Measurements from ENCODE around the gene DQX1. TPM values are rescaled to one million over a fixed set of nuclear protein-coding genes. Genes with fewer than 3 reads are reported as not detected.

Gene DQX1
- total and polyA plus RNA-seq, 2 experiments from 2014 or later = 0.32 to 0.52 TPM

DNA sequence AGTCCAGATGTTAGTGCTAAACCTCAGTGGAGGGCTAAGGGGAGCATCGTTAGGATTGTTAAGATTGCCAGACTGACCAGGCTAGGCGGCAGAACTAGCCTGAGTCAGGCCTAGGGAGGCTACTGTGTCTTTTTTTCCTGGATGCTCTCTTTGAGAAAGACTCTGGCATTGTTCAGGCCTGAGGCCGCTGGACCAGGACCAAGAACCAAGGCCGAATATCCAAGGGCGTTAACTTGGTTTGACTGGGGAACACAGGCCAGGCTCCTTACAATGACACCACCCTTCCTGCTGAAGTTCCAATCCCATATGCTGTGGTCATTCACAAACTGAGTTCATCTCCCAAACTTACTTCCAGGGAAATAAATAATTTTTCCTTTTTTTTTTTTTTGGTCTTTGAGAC lies 14.3 kb upstream of the DQX1 start:
- Histone ChIP-seq H3K27ac (ENCODE audit: low read depth) (no peak overlapping the region), H3F3A (replicated peaks; ENCODE audit: low read depth) (no peaks in the 10 kb centered on the region), H3K36me3 (ENCODE audit: insufficient read depth) (no peaks in the 10 kb centered on the region), H4K20me1 (replicated peaks; ENCODE audit: insufficient read depth) (no peaks in the 10 kb centered on the region; the same call in 1 of the 2 replicates), H2AFZ (no peak overlapping the region), H3K27me3 (ENCODE audit: insufficient read depth) (peaks cover 6% of the 10 kb centered on the region; the same call in 1 of the 2 replicates), H3K4me2 (no peak overlapping the region), H3K4me3 (no peak overlapping the region), H3K9me2 (ENCODE audit: insufficient read depth) (no peaks in the 10 kb centered on the region), H3K4me1 (ENCODE audit: insufficient read depth) (no peaks in the 10 kb centered on the region), H3K79me2 (replicated peaks; ENCODE audit: insufficient read depth) (no peaks in the 10 kb centered on the region)
- no peaks in the 10 kb centered on the region for H3K36me3 Mint-ChIP-seq (ENCODE audit: low read depth)
- ATAC-seq (no peak), DNase-seq (ENCODE audit: low spot score) (no peak)
- no peaks in the 10 kb centered on the region; the same call in none of the 3 replicates for H3K4me1 Mint-ChIP-seq
- peaks cover 10% of the 10 kb centered on the region for H3K27me3 Mint-ChIP-seq (ENCODE audit: insufficient read depth, low read depth, poor library complexity)
- H3K9me3 Mint-ChIP-seq = no peaks in the 10 kb centered on the region
- TF ChIP-seq POLR2AphosphoS5 (IDR thresholded peaks at IDR 0.05; ENCODE audit: low read depth) (no peak), STAT1 (IDR thresholded peaks at IDR 0.05; ENCODE audit: unreplicated experiment) (no peak), EZH2phosphoT487 (IDR thresholded peaks at IDR 0.05; ENCODE audit: unreplicated experiment) (no peak)
- TF ChIP-seq, protein P1, sequence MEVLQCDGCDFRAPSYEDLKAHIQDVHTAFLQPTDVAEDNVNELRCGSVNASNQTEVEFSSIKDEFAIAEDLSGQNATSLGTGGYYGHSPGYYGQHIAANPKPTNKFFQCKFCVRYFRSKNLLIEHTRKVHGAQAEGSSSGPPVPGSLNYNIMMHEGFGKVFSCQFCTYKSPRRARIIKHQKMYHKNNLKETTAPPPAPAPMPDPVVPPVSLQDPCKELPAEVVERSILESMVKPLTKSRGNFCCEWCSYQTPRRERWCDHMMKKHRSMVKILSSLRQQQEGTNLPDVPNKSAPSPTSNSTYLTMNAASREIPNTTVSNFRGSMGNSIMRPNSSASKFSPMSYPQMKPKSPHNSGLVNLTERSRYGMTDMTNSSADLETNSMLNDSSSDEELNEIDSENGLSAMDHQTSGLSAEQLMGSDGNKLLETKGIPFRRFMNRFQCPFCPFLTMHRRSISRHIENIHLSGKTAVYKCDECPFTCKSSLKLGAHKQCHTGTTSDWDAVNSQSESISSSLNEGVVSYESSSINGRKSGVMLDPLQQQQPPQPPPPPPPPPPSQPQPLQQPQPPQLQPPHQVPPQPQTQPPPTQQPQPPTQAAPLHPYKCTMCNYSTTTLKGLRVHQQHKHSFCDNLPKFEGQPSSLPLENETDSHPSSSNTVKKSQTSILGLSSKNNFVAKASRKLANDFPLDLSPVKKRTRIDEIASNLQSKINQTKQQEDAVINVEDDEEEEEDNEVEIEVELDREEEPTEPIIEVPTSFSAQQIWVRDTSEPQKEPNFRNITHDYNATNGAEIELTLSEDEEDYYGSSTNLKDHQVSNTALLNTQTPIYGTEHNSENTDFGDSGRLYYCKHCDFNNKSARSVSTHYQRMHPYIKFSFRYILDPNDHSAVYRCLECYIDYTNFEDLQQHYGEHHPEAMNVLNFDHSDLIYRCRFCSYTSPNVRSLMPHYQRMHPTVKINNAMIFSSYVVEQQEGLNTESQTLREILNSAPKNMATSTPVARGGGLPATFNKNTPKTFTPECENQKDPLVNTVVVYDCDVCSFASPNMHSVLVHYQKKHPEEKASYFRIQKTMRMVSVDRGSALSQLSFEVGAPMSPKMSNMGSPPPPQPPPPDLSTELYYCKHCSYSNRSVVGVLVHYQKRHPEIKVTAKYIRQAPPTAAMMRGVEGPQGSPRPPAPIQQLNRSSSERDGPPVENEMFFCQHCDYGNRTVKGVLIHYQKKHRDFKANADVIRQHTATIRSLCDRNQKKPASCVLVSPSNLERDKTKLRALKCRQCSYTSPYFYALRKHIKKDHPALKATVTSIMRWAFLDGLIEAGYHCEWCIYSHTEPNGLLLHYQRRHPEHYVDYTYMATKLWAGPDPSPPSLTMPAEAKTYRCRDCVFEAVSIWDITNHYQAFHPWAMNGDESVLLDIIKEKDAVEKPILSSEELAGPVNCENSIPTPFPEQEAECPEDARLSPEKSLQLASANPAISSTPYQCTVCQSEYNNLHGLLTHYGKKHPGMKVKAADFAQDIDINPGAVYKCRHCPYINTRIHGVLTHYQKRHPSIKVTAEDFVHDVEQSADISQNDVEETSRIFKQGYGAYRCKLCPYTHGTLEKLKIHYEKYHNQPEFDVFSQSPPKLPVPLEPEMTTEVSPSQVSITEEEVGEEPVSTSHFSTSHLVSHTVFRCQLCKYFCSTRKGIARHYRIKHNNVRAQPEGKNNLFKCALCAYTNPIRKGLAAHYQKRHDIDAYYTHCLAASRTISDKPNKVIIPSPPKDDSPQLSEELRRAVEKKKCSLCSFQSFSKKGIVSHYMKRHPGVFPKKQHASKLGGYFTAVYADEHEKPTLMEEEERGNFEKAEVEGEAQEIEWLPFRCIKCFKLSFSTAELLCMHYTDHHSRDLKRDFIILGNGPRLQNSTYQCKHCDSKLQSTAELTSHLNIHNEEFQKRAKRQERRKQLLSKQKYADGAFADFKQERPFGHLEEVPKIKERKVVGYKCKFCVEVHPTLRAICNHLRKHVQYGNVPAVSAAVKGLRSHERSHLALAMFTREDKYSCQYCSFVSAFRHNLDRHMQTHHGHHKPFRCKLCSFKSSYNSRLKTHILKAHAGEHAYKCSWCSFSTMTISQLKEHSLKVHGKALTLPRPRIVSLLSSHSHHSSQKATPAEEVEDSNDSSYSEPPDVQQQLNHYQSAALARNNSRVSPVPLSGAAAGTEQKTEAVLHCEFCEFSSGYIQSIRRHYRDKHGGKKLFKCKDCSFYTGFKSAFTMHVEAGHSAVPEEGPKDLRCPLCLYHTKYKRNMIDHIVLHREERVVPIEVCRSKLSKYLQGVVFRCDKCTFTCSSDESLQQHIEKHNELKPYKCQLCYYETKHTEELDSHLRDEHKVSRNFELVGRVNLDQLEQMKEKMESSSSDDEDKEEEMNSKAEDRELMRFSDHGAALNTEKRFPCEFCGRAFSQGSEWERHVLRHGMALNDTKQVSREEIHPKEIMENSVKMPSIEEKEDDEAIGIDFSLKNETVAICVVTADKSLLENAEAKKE (CRISPR knock-in tag; IDR thresholded peaks at IDR 0.05) = no peak
- H3K27ac Mint-ChIP-seq = no peak overlapping the region
- H3K4me3 Mint-ChIP-seq = no peak overlapping the region

DNA sequence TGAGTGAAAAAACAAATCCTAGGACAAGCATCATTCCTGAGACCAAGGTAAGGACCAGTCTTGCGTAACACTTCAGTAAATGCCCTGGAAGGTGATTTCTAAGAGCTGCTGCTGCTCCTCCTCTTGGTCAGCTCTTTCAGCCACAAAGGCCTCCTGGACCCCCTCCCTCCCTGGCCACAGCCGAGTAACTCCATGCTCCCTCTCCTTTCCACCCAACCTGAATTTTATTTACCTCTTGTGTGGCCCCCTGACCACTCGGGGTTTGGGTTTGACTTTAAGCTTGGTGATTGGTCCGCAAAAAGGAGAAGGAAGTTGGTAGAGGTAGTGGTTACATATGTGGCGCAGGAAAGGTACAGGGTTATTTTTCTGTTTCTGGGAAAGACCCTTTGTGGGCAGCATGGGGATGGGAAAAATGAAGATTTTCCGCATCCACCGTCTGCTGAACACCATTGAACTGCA lies 12.9 kb upstream of the DQX1 start:
- H3K79me2 ChIP-seq (replicated peaks; ENCODE audit: insufficient read depth) = no peaks in the 10 kb centered on the region
- no peak overlapping the region for H3K27ac ChIP-seq (ENCODE audit: low read depth)
- H2AFZ ChIP-seq = no peak overlapping the region
- H3F3A ChIP-seq (replicated peaks; ENCODE audit: low read depth) = no peaks in the 10 kb centered on the region
- H3K9me2 ChIP-seq (ENCODE audit: insufficient read depth) = no peaks in the 10 kb centered on the region
- Mint-ChIP-seq H3K4me3 (no peak overlapping the region), H3K27ac (no peak overlapping the region), H3K36me3 (ENCODE audit: low read depth) (peaks cover 2% of the 10 kb centered on the region; the same call in 1 of the 3 replicates), H3K9me3 (no peaks in the 10 kb centered on the region; the same call in 2 of the 3 replicates), H3K4me1 (no peaks in the 10 kb centered on the region; the same call in none of the 3 replicates), H3K27me3 (ENCODE audit: insufficient read depth, low read depth, poor library complexity) (peaks cover 10% of the 10 kb centered on the region)
- H3K4me1 ChIP-seq (ENCODE audit: insufficient read depth) = no peaks in the 10 kb centered on the region
- no peaks in the 10 kb centered on the region for H3K27me3 ChIP-seq (ENCODE audit: insufficient read depth)
- no peak overlapping the region for H3K4me2 ChIP-seq
- DNase-seq (ENCODE audit: low spot score) = no peak
- no peaks in the 10 kb centered on the region for H3K36me3 ChIP-seq (ENCODE audit: insufficient read depth)
- H3K4me3 ChIP-seq = no peak overlapping the region
- H4K20me1 ChIP-seq (replicated peaks; ENCODE audit: insufficient read depth) = no peaks in the 10 kb centered on the region; the same call in 1 of the 2 replicates
- ATAC-seq = no peak; the same call in 2 of the 3 replicates
- TF ChIP-seq ZNF331 (CRISPR knock-in tag; IDR thresholded peaks at IDR 0.05; ENCODE audit: low read depth) = no peak
- no peak for TF ChIP-seq STAT1 (IDR thresholded peaks at IDR 0.05; ENCODE audit: unreplicated experiment)
- TF ChIP-seq POLR2AphosphoS5 (IDR thresholded peaks at IDR 0.05; ENCODE audit: low read depth) = no peak
- TF ChIP-seq CREB1 (CRISPR knock-in tag; IDR thresholded peaks at IDR 0.05; ENCODE audit: low read depth) = no peak
- TF ChIP-seq JUNB (IDR thresholded peaks at IDR 0.05; ENCODE audit: unreplicated experiment) = no peak
- TF ChIP-seq, protein P2, sequence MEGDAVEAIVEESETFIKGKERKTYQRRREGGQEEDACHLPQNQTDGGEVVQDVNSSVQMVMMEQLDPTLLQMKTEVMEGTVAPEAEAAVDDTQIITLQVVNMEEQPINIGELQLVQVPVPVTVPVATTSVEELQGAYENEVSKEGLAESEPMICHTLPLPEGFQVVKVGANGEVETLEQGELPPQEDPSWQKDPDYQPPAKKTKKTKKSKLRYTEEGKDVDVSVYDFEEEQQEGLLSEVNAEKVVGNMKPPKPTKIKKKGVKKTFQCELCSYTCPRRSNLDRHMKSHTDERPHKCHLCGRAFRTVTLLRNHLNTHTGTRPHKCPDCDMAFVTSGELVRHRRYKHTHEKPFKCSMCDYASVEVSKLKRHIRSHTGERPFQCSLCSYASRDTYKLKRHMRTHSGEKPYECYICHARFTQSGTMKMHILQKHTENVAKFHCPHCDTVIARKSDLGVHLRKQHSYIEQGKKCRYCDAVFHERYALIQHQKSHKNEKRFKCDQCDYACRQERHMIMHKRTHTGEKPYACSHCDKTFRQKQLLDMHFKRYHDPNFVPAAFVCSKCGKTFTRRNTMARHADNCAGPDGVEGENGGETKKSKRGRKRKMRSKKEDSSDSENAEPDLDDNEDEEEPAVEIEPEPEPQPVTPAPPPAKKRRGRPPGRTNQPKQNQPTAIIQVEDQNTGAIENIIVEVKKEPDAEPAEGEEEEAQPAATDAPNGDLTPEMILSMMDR (conservative IDR thresholded peaks at IDR 0.05; ENCODE audit: low read depth in 2 of 2) = no peak

Measured in GM23338 (cell line).